GM21515 (cell line): ENCODE measurements around the gene ATP13A5.

ENCODE experiments used
- ATAC-seq: cut with Tn5 transposase; IDR thresholded peaks from one replicate; pipeline ENCODE4 v1.9.1; 2021; ENCODE audit not compliant: unreplicated experiment

ATP13A5 gene

DNA sequence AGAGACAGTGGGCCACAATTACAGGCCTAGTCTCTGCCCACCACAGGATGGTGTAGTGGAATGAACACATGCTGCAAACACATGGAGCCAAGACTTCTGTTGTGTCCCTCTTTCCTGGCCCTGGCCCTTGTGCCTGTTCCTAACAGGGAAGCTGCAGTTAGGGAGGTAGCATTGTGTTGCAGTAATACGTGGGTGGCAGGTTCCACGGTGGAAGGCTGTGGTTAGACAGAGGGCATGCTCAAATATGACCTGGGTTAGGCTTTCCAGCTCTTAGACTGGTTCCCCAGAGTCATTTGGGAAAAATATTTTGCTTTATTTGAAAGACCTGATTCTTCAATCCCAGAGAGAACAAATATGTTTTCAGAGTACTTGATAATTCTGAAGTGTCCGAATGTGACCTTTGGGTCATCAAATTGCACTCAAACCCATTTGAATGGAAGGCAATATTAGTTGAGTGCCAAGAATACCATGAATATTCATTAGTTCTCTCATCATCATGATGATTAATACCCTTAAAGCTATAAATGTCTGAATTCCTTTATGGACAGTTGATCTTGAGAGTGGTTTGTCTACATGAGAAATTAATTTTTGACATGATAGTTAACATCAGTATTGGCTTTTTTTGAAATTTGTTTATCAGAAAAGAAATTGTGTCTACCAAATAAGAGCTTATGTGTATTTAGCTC is 109.1 kb downstream of the ATP13A5 start:
- ATAC-seq = no peak

DNA sequence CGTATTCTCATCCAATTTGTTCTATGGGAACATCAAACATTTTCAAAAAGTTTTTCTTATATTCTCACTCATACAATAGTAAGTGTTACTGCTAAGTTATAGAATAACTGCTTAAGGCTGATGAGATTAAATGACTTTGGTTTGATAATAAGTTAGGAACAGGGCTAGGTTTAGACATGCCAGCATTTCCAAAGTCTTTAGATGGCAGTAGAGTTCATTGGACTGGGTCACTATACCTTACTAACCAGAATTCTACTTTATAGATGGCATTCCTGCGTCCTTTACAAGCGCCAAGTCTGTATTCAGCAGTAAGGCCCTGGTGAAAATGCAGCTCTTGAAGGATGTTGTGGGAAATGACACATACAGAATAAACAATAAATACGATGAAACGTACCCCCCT is 115.8 kb downstream of the ATP13A5 start:
- no peak for ATAC-seq

DNA sequence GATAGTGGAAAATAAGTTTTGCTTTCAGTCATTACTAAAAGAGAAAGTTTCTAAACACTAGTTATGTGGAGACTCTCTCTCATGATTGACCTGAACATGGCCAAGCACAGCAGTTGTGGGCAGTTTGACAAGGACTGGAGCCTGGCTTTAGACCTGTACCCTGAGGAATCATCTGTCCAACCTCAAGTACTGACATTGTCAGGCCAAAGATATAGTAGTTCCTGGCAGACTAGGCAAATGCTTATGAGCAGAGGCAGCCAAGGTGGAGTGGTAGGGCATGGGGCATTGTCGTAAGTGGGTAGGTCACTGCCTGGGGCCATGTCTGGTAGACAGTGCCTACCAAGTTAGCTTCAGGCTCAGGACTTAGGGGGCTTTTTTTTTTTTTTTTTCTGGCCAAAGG is 116.6 kb downstream of the ATP13A5 start:
- ATAC-seq = no peak

DNA sequence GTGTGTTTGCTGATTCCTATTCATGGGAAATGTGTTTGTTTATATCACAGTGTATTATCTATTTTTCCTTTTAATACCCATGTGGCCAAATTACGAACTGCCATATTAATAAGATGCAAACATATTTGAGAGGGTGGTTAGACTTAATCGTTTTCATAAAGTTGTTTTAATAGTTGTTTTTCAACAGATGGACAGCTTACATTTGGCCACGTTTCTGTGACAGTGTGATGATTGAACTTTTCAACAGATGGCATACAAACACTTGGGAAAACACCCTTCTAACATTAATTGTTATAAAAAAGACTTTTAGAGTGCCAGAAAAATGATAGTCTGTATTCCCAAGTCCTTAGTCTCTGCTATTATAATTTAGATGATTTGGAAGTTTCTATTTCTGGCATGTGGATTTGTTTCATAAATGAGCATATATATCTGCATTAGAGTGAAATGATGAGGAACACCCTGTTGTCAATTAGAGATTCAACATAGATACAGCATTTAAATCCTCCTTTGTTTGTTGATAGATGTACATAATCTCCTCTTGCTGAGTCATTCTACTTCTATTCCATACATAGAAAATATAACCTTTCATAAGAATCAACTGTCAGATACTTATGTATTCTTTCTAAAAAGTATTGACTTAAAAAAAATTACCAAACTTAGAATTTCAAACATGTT is 124.4 kb downstream of the ATP13A5 start:
- no peak for ATAC-seq

DNA sequence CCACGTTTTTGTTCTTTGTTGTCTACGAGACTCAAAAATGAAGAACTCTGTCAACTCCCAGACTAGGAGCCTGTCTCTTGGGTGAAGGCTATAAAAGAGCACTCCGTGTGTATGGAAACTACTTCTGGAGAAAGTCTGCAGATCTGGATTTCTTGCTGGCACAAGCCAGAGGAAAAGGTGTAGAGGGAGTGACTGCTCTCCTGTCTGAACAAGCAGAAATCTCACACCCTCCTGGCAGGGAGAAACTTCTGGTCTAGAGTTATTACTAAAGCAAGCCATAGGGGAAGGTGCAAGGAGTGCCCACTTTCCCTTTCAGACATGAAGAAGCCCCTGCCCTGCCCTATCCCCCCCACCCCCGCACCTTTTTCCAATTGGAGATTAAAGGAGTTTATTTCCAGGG is 128.1 kb downstream of the ATP13A5 start:
- no peak for ATAC-seq

DNA sequence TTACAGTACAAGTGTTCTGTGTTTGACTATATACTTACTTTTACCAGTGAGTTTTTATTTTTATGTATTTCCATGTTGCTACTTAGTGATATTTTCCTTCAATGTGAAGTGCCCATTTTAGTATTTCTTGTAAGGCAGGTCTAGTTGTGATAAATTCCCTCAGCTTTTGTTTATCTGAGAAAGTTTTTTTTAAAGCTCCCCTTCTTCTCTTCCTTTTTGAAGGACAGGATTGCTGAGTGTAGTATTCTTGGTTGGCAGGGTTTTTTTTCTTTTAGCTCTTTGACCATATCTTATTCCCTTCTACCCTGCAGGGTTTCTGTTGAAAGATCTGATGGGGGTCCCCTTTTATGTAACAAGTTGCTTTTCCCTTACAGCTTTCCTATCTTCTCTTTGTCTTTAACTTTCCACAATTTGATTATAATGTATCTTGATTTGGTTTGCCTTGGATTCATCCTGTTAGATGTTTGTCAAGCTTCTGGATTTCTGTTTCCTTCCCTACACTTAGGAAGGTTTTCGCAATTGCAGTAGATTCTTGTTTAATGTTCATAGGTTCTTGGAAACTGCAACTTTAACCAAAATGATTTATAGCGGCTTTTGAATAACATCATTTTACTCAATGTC is 129.6 kb downstream of the ATP13A5 start:
- ATAC-seq = no peak

DNA sequence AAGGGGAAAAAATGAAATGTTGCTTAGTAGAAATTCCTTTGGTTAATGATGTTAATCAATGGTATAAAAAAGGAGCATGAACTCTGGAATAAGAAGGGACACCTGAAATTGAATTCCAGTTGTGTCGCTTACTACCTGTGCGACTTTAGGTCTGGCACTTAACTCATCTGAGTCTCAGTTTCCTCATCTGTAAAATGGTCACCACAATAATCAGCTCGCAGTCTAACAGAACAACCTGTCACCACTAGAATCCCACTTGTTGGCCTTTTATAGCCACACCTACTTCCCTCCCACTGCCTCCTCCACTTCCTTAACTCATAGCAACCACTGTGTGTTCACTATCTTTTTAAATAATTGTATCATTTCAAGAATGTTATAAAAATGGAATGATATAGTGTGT is 135.0 kb downstream of the ATP13A5 start:
- ATAC-seq = no peak

DNA sequence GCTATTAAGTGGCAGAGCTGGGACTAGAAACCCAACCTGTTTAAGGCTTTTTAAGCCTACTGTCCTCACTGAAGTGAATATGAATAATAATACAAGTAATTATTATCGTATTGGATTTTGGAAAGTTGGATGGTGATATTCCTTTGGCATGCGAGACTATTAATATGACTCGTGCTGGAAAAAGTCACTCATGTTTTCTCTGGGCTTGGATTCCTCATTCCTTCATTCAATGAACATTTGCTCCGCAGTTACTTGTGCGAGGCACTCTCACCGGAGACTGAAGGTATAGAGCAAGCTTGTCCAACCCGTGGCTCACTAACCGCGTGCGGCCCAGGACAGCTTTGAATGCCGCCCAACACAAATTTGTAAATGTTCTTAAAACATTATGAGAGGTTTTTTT is 136.8 kb downstream of the ATP13A5 start:
- no peak for ATAC-seq

DNA sequence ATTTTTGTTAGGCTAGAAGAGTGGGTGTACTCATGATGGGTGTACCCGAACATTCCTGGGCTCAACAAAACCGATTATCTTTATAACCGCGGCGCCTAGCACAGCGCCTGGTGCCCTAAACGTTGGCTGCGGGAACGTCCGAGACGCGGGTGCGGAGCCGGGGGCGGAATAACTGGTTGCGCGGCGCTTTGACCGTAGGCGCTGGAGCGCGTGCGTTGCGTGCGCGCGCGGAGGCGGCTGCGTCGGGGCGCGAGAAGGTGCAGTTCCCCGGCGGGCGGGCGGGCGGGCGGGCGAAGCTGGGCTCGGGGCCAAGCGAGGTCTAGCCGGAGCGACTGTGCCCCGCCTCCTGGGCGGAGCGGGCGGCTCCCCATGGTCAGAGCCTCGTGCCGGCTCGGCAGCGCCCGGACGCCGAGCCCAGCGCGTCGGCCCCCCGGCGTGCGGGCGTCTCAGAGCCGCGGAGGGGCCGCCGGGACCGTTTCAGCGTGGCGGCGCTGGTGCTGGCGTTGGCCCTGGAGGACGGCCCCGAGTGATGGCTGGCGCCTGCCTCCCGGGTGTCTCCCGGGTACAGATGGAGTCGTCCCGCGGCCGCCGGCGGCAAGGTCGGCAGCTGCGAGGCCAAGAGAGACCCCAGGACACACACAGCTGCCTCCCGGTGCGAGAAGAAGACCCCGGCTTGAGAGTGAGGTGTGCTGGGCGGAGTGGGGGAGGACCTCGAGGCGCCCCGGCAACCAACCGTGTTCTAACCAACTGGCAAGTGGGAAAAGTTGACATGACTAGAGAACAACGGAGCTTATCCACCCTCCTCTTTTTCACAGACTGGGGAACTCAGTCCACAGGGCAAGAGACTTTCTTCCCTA is 137.5 kb downstream of the ATP13A5 start, which contains the start of gene PLAAT1:
Gene PLAAT1 (plus strand): TSS at position 373 of the 857 bp plus-strand sequence. CDS start 14,429 bp downstream, outside the sequence.
- peak; percentile 87 for ATAC-seq

DNA sequence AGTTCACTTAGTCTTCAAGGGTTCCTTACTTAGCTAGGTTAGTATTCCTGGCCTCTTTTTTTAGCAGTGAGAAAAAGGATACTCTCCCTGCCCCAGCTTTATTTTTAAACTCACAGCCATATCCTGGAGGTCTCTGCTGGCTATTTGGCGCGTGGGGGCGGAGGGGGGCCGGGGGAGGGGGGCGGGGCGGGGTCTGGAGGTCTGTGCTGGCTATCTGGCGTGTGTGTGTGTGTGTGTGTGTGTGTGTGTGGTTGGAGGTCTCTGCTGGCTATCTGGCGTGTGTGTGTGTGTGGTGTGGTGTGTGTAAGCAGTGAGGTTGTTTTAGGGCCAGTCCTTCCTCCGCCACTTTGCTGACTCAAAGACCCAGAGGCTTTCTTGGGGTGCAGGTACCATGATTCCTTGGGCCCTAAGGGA is 138.1 kb downstream of the ATP13A5 start:
- ATAC-seq = no peak

DNA sequence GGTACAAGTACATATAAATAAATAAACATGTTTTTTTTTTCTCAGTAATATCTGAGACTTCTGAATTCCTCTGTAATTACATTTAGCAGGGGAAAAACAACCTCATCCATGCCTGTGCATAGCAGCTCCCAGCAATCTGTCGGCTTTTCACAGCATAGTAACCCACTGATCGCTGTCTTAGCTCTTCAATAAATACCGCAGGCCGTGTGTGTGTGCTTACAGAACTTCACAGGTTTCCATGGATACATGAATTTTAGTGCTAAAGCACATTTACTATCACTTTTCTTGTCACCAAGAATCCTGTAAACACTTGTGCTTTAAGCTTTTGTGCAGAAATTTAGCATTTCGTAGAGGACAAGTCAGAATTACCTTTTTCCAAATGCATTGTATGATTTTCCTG is 141.5 kb downstream of the ATP13A5 start:
- no peak for ATAC-seq

DNA sequence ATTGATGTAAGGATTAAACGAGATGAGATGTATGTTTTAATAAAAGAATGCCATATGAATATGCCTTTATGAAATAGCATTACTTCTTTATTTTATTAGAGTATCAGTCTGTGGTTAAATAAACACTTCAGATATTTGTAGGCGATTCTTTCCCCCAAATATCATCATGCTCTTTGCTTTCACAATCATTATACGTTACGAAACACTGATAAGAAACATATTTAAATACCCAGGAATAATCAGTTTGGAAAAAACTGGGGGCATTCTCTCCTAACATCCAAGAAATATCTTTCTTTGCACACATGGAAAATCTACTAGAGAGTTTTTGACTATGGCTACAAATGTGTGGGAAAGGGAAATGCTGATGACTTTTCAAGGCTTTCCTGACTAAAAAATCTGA is 142.0 kb downstream of the ATP13A5 start:
- no peak for ATAC-seq

DNA sequence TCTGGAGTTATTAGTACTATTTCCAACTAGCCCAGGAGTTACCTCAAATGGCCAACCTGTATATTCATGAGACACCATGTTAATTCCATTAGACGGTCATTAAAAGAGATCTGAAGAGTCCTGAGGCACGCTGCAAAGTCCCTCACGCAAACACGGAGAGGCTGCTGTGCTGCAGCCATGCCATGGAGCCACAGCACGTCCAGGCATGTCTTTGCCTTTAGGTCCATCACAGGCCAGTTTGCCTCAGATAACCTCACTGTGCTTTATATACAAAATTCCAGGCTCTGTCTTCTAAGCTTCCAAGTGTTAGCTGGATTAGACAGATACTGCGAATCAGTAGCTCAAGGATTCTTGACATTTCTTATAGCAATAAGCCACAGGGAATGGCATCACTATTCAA is 147.4 kb downstream of the ATP13A5 start:
- no peak for ATAC-seq

DNA sequence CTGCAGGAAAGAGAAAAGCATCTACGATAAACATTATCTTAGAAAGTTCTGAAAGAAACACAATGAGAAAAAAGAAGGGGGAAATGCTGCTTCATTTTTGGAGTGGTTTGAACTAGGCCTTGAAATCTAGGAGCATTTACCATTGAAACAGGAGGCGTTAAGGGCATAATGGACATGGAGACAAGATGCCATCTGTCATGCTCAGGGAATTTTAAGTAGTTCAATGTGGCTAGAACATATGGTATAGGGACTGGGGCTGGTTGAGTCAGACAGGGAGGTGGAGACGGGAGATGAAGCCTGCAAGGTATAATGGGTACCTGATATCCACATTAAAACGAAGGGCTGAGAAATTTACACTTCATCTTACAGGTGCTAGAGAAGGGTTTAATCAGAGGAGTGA is 147.9 kb downstream of the ATP13A5 start:
- no peak for ATAC-seq

DNA sequence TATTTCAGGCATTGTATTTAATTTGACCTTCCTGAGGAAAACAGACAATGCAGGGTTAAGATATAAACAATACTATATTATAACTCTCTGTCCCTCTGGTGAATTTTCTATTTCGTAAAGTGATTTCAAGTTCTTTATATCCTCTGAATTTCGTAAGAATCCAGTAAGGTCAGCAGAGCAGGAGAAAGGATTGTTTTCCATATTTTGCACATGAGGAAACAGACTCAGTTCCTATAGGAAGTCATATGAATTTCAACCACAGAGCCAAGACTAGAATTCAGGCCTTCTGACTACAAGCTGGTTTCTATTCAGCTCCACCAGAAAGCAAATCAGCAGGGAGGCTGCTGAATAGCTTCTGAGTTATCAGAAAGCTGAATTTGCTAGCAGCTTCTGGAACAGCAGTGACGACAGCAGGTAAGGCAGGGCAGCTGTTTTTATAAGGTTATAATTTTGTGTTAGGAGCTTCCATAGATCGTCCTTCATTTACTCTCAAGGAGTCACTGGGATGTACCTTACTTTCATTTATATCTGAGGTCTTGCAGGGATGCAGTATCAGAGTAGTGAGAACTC is 148.6 kb downstream of the ATP13A5 start:
- ATAC-seq = no peak

DNA sequence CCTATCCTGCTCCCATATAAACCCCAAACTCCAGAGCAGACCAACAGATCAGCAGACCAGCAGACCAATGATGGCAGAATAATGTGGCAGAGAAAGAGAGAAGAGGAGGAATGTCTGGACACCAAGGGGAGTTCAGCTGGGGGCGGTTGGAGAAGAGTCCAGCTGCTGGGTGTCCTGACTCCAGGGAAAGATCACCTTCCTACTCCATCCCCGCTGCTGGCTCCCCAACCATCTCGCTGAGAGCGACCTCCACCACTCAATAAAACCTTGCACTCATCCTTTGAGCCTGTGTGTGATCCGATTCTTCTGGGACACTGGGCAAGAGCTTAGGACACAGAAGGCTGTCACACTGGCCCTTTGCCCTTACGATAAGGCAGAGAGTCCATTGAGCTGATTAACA is 150.3 kb downstream of the ATP13A5 start:
- ATAC-seq = no peak

DNA sequence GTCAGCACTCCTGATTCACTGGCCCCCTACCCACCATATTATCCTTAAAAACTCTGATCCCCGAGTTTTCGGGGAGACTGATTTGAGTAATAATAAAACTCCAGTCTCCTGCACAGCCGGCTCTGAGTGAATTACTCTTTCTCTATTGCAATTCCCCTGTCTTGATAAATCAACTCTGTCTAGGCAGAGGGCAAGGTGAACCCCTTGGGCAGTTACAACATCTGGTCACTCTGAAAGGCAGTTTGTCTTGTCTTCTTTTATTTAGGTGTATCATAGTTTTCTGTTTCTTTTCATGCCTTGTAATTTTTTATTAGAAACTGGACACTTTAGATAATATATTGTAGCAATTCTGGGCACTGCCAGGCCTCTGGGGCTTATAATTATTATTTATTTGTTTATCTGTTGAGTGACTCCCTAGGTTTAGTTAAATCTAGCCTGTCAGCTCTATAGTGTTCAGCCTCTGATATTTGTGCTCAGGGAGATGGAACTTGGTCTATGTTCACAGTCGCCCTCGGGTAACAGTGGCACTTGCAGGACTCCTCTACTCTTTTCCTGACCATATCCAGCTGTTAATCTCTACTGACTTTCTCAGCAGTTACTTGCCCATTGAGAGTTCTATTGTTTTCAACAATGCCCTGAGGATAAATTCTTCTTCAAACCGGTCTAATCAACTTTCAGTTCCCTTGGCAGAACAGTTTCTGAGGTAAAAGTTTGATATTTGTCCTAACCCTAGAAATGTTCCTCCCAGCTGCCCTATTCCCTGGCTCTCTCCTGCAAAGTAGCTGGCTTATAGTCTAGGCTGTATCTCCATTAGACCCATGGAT is 153.0 kb downstream of the ATP13A5 start:
- ATAC-seq = no peak
